ENCODE results near the gene IFTAP.
"Not testable (repeated sequence)": the region's sequence is repeated elsewhere in the genome, so short reads cannot be mapped to it uniquely, and the experiment has no call there.

The IFTAP gene, protein sequence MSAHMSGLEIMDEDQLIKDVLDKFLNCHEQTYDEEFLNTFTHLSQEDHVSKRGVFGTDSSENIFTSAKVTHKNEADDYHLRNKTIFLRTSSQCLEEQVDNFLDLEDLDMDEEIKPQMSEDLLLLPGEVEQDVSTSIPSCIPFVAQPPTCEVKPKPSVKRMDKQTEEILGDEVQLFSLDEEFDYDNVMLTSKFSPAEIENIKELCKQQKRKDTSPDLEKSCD

DNA sequence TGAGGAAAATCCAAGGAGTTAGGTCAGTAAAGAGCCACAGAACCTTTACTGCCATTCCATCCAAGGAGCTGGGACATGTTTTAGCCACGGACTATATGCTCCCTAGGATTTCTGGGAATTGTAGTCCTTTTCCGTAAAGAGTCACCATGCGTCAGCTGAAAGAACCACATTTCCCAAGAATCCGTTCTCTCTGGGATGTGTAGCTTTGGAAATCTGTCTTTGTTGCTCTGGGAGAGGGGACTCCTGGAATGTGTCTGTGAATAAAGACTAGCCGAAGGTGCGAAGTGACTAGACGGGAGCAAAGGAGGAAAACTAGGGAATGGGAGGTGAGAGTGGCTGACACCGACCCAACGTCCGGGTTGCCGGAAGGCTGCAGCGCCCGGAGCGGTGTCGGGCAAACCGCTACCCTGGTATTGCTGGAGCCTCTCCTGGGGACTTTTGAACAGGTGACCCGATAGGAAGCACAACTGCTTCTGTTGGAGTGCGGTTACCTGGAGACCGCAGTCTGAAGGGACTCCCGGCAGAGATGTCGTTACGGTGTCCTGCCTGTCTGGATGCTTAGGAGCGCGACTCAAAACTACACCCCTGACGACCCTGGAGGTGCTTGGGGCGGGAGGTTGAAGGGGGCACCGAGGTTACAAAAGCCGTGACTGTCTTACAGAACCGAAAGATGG lies at the start of gene IFTAP:
Gene IFTAP (plus strand): TSS at position 187 of the 674 bp plus-strand sequence. CDS start 15,602 bp downstream, outside the sequence.
- peak; percentile 2 for DNase-seq (ENCODE audit: low read depth)

DNA sequence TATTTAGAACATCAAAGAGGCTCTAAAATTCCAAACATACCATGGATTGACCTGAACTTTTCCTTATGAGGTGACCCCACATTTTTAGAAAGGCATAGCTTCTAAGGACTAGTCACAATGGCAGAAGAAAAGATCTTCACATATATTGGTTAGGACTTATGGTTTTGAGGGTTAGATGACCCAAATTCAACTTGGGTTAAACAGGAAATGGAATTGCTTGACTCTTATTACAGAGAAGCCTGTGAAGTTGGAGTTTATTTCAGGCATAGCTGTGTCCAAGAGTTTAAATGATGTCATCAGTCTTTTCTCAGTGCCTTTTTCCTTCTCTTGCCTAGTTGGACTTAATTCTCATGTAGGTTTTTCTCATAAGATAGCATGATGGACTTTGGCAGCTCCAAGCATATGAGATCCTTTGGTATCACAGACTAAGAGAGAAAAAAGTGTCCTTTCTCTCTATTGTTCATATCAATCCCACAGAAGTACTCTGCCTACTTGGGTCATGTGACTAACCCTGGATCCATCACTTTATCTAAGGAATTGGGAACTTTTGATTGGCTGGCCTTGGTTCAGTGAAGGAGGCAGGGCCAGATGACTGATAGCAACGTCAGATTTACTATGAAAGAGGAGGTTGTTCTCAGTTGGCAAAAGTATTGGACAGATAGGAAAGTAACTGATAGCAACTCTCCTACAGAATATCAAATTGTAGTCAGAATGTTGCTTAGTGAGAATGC lies 43.8 kb upstream of the IFTAP start:
- DNase-seq (ENCODE audit: low read depth) = no peak

DNA sequence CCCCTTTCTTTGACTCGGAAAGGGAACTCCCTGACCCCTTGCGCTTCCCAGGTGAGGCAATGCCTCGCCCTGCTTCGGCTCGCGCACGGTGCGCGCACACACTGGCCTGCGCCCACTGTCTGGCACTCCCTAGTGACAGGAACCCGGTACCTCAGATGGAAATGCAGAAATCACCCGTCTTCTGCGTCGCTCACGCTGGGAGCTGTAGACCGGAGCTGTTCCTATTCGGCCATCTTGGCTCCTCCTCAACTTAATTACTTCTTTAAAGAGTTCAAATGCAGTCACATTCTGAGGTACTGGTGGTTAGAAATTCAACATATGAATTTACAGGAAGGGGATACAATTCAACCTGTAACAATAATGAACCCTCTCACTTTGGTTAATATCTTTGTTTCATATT lies 36.9 kb upstream of the IFTAP start:
- DNase-seq (ENCODE audit: low read depth) = not testable (repeated sequence)

DNA sequence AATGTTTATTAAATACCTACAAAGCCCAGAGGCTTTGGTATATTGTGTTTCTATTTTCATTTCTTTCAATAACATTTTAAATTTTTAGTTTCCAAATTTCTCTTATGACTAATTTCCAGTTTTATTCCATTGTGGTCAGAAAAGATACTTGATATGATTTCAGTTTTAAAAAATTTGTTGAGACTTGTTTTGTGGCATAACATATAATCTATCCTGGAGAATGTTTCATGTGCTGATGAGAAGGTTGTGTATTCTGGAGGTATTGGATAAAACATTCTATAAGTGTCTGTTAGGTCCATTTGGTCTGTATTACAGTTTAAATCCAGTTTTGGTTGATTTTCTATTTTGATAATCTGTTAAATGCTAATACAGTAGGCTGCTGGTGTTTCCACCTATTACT lies 36.3 kb upstream of the IFTAP start:
- no peak for DNase-seq (ENCODE audit: low read depth)

DNA sequence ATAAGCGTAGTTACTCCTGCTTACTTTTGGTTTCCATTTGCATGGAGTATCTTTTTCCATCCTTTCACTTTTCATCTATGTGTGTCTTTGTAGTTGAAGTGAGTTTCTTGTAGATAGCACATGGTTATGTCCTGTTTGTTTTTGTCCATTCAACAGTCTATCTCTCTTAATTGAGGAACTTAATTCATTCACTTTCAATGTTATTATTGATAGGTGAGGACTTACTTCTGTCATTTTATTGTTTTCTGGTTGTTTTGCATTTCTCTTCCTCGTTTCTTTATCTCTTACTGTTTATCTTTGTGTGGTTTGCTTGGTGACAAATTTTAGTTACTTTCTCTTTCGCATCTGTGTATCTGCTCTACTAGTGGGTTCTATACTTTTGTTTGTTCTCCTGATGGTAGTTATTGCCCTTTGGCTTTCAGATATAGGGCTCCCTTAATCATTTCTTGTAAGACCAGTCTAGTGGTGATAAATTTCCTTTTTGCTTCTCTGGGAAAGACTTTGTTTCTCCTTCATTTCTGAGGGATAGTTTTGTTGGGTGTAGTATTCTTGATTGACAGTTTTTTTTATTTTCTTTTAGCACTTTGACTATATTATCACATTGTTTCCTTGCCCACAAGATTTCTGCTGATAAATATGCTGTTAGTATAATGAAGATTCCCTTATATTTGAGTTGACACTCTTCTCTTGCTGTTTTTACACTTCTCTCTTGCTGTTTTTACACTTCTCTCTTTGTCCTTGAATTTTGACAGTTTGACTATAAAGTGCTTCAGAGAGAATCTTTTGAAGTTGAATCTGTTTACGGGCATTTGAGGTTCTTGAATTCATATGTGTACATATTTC lies 35.5 kb upstream of the IFTAP start:
- DNase-seq (ENCODE audit: low read depth) = no peak

DNA sequence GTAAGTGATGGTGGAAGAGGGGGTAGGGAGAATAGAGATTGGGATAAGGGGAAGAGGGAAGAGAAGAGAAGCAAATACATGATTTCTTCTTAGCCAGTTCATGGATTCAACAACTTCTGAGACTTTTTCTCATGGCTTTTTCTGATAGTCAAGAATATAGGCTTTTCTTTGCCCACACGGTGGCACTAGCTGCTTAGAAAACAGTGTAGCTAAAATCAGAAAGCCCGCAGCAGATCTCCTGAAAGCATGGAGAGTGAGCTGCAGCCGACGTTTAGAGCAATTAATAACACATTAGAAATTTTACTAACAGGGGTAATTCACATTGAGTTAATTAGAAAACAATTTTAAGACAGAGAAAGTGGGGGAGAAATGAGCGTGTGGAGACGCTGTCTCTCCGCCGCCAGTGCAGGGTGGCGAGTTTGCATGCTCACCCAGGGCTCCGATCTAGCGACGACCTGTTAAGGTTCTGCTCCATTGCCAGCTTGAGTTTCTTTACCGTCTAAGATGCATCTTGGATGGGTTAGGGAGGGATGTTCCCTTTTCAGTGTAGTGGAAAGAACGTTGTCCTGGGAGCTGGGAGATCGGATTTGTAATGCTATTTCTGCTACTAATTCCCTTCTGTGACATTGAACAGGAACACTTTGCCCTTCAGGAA lies 29.8 kb upstream of the IFTAP start:
- no peak for DNase-seq (ENCODE audit: low read depth)

DNA sequence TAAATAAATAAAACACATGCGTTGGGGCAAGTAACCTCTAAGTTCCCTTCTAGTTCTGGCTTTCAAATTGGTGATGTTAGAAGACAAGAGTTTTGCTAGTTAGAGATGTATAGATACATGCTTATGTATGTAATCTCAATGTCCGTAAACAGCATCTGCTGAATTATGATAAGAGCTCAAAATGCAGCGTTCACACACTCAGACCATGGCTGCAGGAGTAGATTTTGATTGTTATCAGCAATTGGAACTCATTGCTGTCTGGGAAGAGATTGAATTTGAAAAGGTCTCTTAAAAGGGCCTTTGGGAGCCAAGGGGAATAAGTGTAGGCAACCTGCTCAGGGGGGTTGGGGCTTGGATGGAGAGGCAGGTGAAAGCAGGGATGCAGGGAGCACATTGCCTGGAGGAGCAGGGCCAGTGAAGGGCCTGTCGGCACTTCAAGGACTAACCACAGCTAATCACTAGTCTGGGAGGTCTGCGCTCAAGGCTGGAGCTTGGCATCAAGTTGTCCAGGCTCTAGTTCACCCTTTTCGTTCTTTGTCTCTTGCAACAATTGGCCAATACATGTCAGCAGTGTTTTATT lies 29.2 kb upstream of the IFTAP start:
- DNase-seq (ENCODE audit: low read depth) = no peak

DNA sequence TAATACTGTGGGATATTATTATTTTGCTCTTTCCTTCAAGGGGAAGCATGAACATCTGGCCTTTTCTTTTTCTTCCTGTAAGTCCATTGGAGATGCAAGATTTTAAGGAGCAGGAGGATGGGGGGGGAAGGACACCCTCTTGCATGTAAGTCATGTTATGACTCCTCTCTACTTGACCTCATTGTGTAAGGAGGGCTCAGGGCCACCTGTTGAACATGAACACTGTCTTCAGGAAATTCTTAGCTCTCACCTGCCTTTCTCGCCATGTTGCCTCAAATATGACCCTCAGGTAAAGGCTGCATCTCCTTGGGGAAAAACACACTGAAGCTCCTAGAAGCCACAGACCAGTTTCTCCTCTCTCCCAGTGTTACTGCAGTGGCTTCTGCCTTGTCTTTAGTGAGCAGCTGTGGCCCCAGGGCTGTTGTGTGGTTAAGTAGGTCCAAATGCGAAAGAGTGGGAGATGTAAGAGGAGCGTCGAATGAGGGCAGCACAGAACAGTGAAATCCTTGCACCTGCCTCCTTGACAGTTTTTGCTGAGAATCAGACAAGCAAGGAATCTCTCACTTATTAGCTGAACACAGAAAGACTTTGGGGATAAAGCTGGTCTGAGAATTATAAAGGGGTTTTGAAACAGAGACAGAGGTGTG lies 27.8 kb upstream of the IFTAP start:
- DNase-seq (ENCODE audit: low read depth) = no peak

DNA sequence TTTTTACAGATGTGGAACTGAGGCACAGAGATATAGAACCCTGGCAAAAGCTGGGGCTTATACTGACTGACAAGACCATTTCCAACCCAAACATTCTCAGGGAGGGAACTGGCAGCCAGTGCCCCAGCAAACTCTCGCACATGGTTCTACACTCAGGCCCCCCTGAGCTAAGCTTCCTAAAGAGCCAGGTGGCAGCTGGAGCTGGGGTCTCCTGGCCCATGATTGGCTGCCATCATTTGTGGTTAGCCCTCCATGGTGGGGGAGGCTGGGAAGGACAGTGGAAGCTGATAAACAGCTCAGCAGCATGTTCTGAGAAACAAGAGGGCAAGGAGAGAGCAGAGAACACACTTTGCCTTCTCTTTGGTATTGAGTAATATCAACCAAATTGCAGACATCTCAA lies 26.6 kb upstream of the IFTAP start, which contains the start of gene RAG1:
Gene RAG1 (plus strand): TSS at position 314 of the 400 bp plus-strand sequence. CDS start 5,298 bp downstream, outside the sequence.
- no peak for DNase-seq (ENCODE audit: low read depth)

DNA sequence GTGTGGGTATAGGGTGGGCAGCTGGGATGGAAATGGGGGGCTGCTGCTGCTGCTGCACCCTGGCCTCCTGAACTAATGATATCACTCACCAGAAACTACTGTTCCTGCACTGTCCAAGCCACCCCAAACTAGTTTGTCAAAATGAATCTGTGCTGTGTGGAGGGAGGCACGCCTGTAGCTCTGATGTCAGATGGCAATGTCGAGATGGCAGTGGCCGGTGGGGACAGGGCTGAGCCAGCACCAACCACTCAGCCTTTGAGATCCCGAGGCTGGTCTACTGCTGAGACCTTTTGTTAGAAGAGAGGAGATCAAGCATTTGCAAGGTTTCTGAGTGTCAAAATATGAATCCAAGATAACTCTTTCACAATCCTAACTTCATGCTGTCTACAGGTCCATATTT lies 25.2 kb upstream of the IFTAP start:
- DNase-seq (ENCODE audit: low read depth) = no peak

DNA sequence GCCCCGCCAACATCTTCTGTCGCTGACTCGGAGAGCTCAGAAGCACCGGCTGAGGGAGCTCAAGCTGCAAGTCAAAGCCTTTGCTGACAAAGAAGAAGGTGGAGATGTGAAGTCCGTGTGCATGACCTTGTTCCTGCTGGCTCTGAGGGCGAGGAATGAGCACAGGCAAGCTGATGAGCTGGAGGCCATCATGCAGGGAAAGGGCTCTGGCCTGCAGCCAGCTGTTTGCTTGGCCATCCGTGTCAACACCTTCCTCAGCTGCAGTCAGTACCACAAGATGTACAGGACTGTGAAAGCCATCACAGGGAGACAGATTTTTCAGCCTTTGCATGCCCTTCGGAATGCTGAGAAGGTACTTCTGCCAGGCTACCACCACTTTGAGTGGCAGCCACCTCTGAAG lies 19.8 kb upstream of the IFTAP start:
- DNase-seq (ENCODE audit: low read depth) = no peak

DNA sequence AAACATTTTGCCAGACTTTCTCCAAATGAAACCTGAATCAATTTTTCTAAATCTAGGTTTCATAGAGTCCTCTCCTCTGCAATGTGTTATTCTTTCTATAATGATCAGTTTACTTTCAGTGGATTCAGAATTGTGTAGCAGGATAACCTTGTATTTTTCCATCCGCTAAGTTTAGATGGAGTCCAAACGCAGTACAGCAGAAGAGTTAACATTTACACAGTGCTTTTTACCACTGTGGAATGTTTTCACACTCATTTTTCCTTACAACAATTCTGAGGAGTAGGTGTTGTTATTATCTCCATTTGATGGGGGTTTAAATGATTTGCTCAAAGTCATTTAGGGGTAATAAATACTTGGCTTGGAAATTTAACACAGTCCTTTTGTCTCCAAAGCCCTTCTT lies 16.9 kb upstream of the IFTAP start:
- no peak for DNase-seq (ENCODE audit: low read depth)

DNA sequence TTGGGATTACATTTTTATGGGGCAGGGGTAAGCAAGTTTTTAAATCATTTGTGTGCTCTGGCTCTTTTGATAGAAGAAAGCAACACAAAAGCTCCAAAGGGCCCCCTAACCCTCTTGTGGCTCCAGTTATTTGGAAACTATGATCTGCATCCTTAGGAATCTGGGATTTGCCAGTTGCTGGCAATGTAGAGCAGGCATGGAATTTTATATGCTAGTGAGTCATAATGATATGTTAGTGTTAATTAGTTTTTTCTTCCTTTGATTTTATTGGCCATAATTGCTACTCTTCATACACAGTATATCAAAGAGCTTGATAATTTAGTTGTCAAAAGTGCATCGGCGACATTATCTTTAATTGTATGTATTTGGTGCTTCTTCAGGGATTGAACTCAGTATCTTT lies 16.4 kb upstream of the IFTAP start:
- DNase-seq (ENCODE audit: low read depth) = no peak

DNA sequence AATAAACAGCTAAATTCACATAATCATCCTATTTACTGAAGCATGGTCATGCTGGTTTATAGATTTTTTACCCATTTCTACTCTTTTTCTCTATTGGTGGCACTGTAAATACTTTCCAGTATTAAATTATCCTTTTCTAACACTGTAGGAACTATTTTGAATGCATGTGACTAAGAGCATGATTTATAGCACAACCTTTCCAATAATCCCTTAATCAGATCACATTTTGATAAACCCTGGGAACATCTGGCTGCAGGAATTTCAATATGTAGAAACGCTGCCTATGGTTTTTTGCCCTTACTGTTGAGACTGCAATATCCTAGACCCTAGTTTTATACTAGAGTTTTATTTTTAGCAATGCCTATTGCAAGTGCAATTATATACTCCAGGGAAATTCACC lies 15.8 kb upstream of the IFTAP start:
- DNase-seq (ENCODE audit: low read depth) = no peak

DNA sequence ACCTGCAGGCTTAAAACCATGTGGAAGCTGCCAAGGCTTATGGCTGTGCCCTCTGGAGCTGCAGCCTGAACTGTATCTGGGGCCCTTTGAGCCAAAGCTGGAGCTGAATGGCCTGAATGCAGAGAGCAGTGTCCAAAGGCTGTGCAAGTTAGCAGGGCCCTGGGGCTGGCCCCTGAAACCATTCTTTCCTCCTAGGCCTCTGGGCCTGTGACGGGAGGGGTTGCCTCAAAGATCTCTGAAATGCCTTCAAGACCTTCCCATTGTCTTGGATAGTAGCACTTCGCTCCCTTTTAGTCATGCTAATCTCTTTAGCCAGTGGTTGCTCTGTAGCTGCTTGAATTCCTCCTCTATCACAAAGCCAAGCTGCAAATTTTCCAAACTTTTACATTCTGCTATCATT lies 12.8 kb upstream of the IFTAP start:
- DNase-seq (ENCODE audit: low read depth) = no peak

DNA sequence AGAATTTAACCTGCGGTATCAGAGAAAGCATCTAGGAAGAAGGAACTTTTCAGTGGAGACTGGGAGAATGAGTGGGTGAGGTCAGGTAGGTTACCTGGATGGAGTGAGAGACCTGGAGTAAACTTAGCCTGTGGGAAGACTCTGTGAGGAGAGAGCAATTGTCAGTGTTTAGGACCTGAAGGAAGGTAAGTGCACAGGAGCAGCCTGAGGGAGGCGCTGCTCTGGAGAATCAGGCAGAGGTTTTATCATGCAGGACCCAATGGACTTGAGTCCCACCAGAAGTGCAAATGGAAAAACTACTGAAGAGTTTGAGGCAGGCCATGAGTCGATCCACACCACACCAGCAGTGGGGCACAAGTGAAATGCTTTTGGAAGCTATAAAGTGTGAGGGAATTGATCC lies 10.6 kb upstream of the IFTAP start:
- no peak for DNase-seq (ENCODE audit: low read depth)

DNA sequence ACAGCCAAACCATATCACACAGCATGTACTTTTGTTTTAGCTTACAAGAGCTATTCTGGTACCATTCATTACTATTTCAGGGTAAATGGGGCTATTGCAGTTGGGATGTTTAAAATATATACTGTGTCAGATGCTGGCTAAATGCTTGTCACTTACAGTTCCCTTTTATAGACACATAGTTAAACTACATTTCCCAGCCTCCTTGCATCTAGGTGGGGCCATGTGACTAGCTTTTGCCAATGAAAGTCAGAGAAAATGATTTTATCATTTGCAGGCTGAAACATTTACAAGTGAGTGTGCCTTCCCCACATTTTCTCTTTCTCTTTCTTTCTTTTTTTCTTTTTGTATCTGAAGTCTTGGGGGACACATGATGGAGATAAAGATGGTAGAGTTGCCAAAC lies 7.8 kb upstream of the IFTAP start:
- no peak for DNase-seq (ENCODE audit: low read depth)

DNA sequence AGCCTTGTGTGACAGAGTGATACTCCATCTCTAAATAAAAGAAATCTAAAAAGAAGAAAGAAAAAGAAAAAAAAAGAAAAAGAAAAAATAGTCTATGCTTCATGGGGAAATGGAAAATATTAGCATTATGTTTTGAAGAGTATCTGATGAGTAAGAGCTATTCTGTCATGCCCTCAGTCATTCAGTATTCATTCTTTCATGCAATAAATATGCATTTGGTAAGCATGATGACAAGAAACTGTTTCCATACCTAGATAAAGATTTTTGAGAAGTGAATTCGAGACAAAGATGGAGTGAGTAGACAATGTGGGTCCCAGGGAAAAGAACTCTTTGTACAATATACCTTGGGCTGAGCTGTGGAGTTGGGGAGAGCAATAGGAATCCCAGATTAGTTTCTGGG lies 6.2 kb upstream of the IFTAP start:
- no peak for DNase-seq (ENCODE audit: low read depth)

DNA sequence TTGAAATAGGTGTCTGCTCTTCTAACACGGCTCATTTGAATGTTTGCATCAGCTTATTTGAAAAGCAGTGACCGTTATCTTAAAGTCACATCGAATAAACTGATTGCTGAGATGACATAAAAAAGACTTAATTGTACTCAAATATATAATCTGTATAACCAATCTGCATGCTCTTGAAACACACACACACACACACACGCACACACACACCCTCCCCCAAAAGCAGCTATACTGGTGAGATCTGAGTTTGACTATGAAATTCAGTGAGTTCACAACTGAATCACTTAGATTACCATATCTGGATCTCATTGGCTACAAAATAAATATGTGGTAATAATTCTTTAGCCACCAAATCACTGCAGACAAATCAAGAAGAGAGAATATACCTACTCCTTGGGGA lies 3.8 kb upstream of the IFTAP start:
- DNase-seq (ENCODE audit: low read depth) = no peak

DNA sequence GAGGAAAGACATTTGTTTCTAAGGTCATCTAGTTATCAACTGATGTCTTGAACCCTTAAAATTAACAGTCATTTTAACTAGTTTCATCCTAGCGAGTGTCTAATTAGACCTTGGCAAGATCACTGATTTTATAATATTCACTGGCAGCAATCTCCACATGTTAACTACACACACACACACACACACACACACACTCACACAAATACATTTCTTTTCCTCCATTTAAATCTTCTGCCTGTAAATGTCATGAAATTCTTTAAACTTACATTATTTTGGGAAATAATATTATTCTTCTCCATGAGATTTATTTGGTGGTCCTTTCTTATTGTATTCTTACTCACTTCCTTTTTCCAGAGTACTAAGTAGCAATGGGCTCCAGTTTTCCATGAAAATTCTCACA lies 2.9 kb upstream of the IFTAP start:
- no peak for DNase-seq (ENCODE audit: low read depth)

DNA sequence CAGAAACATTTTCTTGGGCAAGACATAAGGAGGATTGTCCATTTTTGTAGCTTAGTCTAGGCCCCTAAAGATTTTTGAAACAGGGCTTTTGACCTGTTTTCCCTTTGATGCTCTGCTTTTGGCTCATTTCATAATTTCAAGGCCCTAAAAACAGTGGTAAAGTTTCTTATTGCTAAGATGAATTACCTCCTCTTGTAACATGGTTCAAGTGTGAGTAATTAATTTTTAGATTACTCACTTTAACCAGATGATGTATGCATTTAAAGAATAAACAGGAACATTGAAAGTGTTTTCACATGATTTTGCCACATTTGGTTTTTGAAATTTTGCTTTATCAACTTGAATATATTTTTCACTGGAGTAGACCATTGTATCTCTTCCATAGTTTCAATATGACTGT lies 2.6 kb downstream of the IFTAP start:
- no peak for DNase-seq (ENCODE audit: low read depth)

All from stimulated activated CD8-positive, alpha-beta memory T cell treated with anti-CD3 and anti-CD28 coated beads, Interleukin-12 subunit alpha, Interleukin-12 subunit beta, amount 100 ng/mL, for 4 hours (primary cell).